Fibroblast of lung (primary cell): ENCODE results near the gene ZNF408. TPM values are rescaled to one million over a fixed set of nuclear protein-coding genes. Genes with fewer than 3 reads are reported as not detected.
"Not testable (repeated sequence)": the region's sequence is repeated elsewhere in the genome, so short reads cannot be mapped to it uniquely, and the experiment has no call there.

Source experiments
- DNase-seq, 2 donors: peaks; one replicate each; pipeline versions ENCODE4 v3.0.0 to v3.0.0-alpha.2; 2010; ENCODE audit warnings: low read depth in 2 of 2
- H2AFZ ChIP-seq: 2 replicates; pipeline ENCODE4 v1.5.1; 2012; ENCODE audit warnings: low read length, control low read depth, inconsistent platforms
- H3K27ac ChIP-seq: 2 replicates; pipeline ENCODE4 v1.5.1; 2011; ENCODE audit warnings: low read length, control low read depth; ENCODE audit not compliant: insufficient read depth
- H3K27me3 ChIP-seq: 2 replicates; pipeline ENCODE4 v1.5.1; 2011; ENCODE audit warnings: mild to moderate bottlenecking, low read length; ENCODE audit not compliant: control insufficient read depth, insufficient read depth
- H3K36me3 ChIP-seq: 2 replicates; pipeline ENCODE4 v1.5.1; 2011; ENCODE audit warnings: low read length; ENCODE audit not compliant: control insufficient read depth, insufficient read depth
- H3K4me1 ChIP-seq: 2 replicates; pipeline ENCODE4 v1.5.1; 2011; ENCODE audit warnings: low read length; ENCODE audit not compliant: control insufficient read depth, insufficient read depth; ENCODE audit errors: extremely low read depth
- H3K4me2 ChIP-seq: 2 replicates; pipeline ENCODE4 v1.5.1; 2011; ENCODE audit warnings: low read length, control low read depth; ENCODE audit not compliant: insufficient read depth; ENCODE audit errors: extremely low read depth
- H3K4me3 ChIP-seq, 4 experiments: fragments of 200-600 bp in 1 of 4; sonication (generic) in 1 of 4; replicated peaks in 1 of 4; 2 replicates each; pipeline ENCODE4 v1.5.1; 2011 to 2016; ENCODE audit warnings: low read length in 4 of 4, low read depth in 3 of 4, mild to moderate bottlenecking in 3 of 4, control low read depth in 2 of 4, inconsistent platforms in 1 of 4, mixed read lengths in 1 of 4; ENCODE audit not compliant: insufficient read depth in 1 of 4; ENCODE audit errors: control extremely low read depth in 1 of 4
- H3K79me2 ChIP-seq: 2 replicates; pipeline ENCODE4 v1.5.1; 2012; ENCODE audit warnings: mild to moderate bottlenecking, low read length, inconsistent platforms; ENCODE audit not compliant: control insufficient read depth, insufficient read depth
- H3K9ac ChIP-seq: 2 replicates; pipeline ENCODE4 v1.5.1; 2011; ENCODE audit warnings: mild to moderate bottlenecking, low read length, control low read depth; ENCODE audit not compliant: insufficient read depth
- H3K9me3 ChIP-seq: 2 replicates; pipeline ENCODE4 v1.5.1; 2012; ENCODE audit warnings: low read depth, low read length; ENCODE audit not compliant: control insufficient read depth, insufficient read depth
- H4K20me1 ChIP-seq: 2 replicates; pipeline ENCODE4 v1.5.1; 2011; ENCODE audit warnings: low read length; ENCODE audit not compliant: control insufficient read depth, insufficient read depth; ENCODE audit errors: extremely low read depth
- EZH2 ChIP-seq: IDR thresholded peaks from 2 replicates; pipeline ENCODE4 v1.5.1; 2012; ENCODE audit warnings: low read length, control low read depth, mild to moderate bottlenecking; ENCODE audit errors: missing control alignments
- polyA plus RNA-seq, 2 donors: library from polyadenylated mRNA; depleted of rRNA in 1 of 2; stranded (reverse) in 1 of 2; unstranded in 1 of 2; fragments of >200 nt; gene quantifications; 2 replicates each; pipeline ENCODE4 v1.2.1, GENCODE V29; 2011 to 2012; ENCODE audit warnings: missing spikeins in 1 of 2
- total RNA-seq: library from RNA; depleted of rRNA; stranded (reverse); fragments of >200 nt; gene quantifications from 2 replicates; pipeline ENCODE4 v1.2.1, GENCODE V29; 2014
- TF ChIP-seq, protein P1 (sequence below), 2 donors: IDR thresholded peaks in 1 of 2; conservative IDR thresholded peaks in 1 of 2; 1 replicate in 1 of 2; 2 replicates in 1 of 2; pipeline ENCODE4 v1.5.1; 2011 to 2012; ENCODE audit warnings: low read length in 2 of 2, control low read depth in 1 of 2, inconsistent platforms in 1 of 2, low read depth in 1 of 2, mild to moderate bottlenecking in 1 of 2

The ZNF408 gene
- total and polyA plus RNA-seq, 2 donors (not counting 1 experiment from before 2014, with no cell fraction given), result 4.2 to 7.9 TPM

DNA sequence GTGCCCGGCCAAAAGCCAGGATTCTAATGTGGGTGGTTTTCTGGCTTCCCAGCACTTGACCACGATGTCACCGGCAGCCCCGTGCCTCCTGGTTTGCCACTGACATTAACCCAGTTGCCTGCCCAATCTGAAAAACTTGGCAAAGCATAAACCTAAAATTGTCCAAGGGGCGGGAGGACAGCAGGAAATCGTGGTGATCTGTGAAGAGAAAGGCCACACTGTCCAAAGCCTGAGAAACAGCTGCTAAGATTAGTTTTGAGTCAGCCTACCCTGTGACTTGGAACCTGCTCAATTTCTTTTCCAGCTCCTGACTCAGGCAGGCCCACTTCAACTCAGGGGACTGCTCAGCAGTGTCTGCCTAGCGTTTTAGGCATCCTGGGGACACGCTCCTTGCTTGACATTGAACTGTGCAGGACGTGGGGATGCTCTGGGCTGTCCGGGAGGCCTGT is 10.0 kb downstream of the ZNF408 start:
- H3K4me2 ChIP-seq, result peak overlapping the region; percentile 11
- TF ChIP-seq, protein P1, sequence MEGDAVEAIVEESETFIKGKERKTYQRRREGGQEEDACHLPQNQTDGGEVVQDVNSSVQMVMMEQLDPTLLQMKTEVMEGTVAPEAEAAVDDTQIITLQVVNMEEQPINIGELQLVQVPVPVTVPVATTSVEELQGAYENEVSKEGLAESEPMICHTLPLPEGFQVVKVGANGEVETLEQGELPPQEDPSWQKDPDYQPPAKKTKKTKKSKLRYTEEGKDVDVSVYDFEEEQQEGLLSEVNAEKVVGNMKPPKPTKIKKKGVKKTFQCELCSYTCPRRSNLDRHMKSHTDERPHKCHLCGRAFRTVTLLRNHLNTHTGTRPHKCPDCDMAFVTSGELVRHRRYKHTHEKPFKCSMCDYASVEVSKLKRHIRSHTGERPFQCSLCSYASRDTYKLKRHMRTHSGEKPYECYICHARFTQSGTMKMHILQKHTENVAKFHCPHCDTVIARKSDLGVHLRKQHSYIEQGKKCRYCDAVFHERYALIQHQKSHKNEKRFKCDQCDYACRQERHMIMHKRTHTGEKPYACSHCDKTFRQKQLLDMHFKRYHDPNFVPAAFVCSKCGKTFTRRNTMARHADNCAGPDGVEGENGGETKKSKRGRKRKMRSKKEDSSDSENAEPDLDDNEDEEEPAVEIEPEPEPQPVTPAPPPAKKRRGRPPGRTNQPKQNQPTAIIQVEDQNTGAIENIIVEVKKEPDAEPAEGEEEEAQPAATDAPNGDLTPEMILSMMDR (conservative IDR thresholded peaks at IDR 0.05 in 1 of 2, IDR thresholded peaks at IDR 0.05 in 1 of 2; ENCODE audit: low read depth in 1 of 2, low read length in 2 of 2), result no peak
- no peak for TF ChIP-seq EZH2
- no peaks in the 10 kb centered on the region for H4K20me1 ChIP-seq
- DNase-seq, result peak; percentile 95 to 97
- peak overlapping the region; percentile 79 for H3K27ac ChIP-seq
- H3K4me3 ChIP-seq, result no peak overlapping the region
- no peaks in the 10 kb centered on the region for H3K9me3 ChIP-seq
- H3K27me3 ChIP-seq, result no peaks in the 10 kb centered on the region
- H3K36me3 ChIP-seq, result peaks cover 3% of the 10 kb centered on the region
- H3K9ac ChIP-seq, result peak overlapping the region; percentile 23
- H3K4me1 ChIP-seq, result peaks cover 17% of the 10 kb centered on the region
- peak overlapping the region; percentile 81 for H2AFZ ChIP-seq
- H3K79me2 ChIP-seq, result no peaks in the 10 kb centered on the region

- peak overlapping the region; percentile 53 for H3K9ac ChIP-seq
- peak; percentile 38 to 45 for DNase-seq
- H3K27ac ChIP-seq, result peak overlapping the region; percentile 79
Measured at GRCh38 chr11:46711303-46711702, 10.5 kb downstream of the ZNF408 start.

DNA sequence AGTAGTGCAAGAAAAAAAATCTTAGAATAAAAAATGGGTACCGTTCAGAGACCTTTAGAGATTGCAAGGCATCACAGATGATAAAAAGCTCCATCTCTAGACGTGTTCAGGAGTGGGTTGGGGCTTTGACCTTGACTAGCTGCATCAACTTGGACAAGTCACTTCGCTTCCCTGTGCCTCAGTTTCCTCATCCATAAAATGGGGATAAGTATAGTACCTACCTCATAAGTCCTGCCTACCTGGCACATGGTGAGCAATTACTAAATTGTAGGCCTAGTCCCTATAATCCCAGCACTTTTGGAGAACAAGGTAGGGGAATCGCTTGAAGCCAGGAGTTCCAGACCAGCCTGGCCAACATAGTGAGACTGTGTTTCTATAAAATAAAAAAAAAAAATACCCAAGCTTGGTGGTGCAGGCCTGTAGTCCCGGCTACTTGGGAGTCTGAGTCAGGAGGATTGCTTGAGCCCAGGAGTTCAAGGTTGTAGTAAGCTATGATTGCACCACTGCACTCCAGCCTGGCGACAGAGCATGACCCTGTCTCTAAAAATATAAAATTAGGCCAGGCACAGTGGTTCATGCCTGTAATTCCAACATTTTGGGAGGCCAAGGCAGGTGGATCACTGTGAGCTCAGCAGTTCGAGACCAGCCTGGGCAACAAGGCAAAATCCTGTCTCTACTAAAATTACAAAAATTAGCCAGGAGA is 12.2 kb downstream of the ZNF408 start:
- Histone ChIP-seq H3K36me3 (no peaks in the 10 kb centered on the region), H3K4me3 (no peak overlapping the region), H3K4me1 (peaks cover 17% of the 10 kb centered on the region), H3K9me3 (no peaks in the 10 kb centered on the region), H3K4me2 (no peak overlapping the region), H2AFZ (no peak overlapping the region), H3K27me3 (no peaks in the 10 kb centered on the region), H3K27ac (no peak overlapping the region), H3K79me2 (no peaks in the 10 kb centered on the region), H3K9ac (no peak overlapping the region), H4K20me1 (no peaks in the 10 kb centered on the region)
- DNase-seq, result no peak
- TF ChIP-seq, protein P1 (conservative IDR thresholded peaks at IDR 0.05 in 1 of 2, IDR thresholded peaks at IDR 0.05 in 1 of 2; ENCODE audit: low read depth in 1 of 2, low read length in 2 of 2), result no peak
- TF ChIP-seq EZH2, result no peak

More at GRCh38 chr11:46711303-46711702, 10.5 kb downstream of the ZNF408 start:
- Histone ChIP-seq H3K36me3 (peaks cover 3% of the 10 kb centered on the region), H4K20me1 (no peaks in the 10 kb centered on the region), H3K79me2 (no peaks in the 10 kb centered on the region), H3K27me3 (no peaks in the 10 kb centered on the region), H3K4me2 (peak overlapping the region; percentile 11), H3K4me1 (peaks cover 17% of the 10 kb centered on the region), H3K4me3 (no peak overlapping the region), H3K9me3 (no peaks in the 10 kb centered on the region), H2AFZ (peak overlapping the region; percentile 81)
- no peak for TF ChIP-seq EZH2
- TF ChIP-seq, protein P1 (conservative IDR thresholded peaks at IDR 0.05 in 1 of 2, IDR thresholded peaks at IDR 0.05 in 1 of 2; ENCODE audit: low read depth in 1 of 2, low read length in 2 of 2), result no peak

DNA sequence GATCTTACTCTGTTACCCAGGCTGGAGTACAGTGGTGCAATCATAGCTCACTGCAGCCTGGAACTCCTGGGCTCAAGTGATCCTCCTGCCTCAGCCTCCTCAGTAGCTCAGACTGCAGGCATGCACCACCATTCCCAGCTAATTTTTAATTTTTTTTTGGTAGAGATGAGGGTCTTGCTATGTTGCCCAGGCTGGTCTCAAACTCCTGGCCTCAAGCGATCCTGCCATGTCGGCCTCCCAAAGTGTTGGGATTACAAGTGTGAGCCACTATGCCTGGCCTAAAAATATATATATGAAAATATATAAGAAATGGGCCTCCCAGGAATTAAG is 17.0 kb downstream of the ZNF408 start:
- H3K27ac ChIP-seq, H4K20me1 ChIP-seq, H3K4me1 ChIP-seq, H2AFZ ChIP-seq, H3K9me3 ChIP-seq, H3K4me3 ChIP-seq, H3K36me3 ChIP-seq, DNase-seq, H3K4me2 ChIP-seq, H3K9ac ChIP-seq, H3K27me3 ChIP-seq, H3K79me2 ChIP-seq: not testable (repeated sequence)
